Islet of Langerhans (tissue), 1 donor: Measurements from ENCODE around the gene MRPL41.
"Not testable (repeated sequence)": the region's sequence is repeated elsewhere in the genome, so short reads cannot be mapped to it uniquely, and the experiment has no call there.

Source experiments
- FAIRE-seq: peaks from one replicate; lab custom pipeline; 2011; peaks lifted over from hg19 to GRCh38; lab: Jason Lieb, UNC

The MRPL41 gene

GRCh38 chr9:137522746-137523455 is 28.8 kb upstream of the MRPL41 start:
- no peak for FAIRE-seq

GRCh38 chr9:137524161-137524980 is 27.3 kb upstream of the MRPL41 start:
- FAIRE-seq = no peak

- FAIRE-seq = no peak
These were observed 26.7 kb upstream of the MRPL41 start for GRCh38 chr9:137524981-137525317.

- no peak for FAIRE-seq
These were observed 21.3 kb upstream of the MRPL41 start for GRCh38 chr9:137530331-137530730.

- FAIRE-seq = no peak
These were observed 20.4 kb upstream of the MRPL41 start for GRCh38 chr9:137531099-137531765.

- FAIRE-seq = not testable (repeated sequence)
These were observed 18.7 kb upstream of the MRPL41 start for GRCh38 chr9:137532891-137533468.

GRCh38 chr9:137534256-137535119 is 17.2 kb upstream of the MRPL41 start:
- peak; percentile 90 for FAIRE-seq

- FAIRE-seq = no peak
These were observed 16.6 kb upstream of the MRPL41 start for GRCh38 chr9:137535120-137535428.

- FAIRE-seq = not testable (repeated sequence)
These were observed 15.0 kb upstream of the MRPL41 start for GRCh38 chr9:137536594-137537131.

- no peak for FAIRE-seq
These were observed 13.6 kb upstream of the MRPL41 start for GRCh38 chr9:137538058-137538457.

GRCh38 chr9:137540536-137540935 is 11.1 kb upstream of the MRPL41 start:
- FAIRE-seq = no peak

GRCh38 chr9:137542486-137542885 is 9.2 kb upstream of the MRPL41 start:
- no peak for FAIRE-seq

GRCh38 chr9:137543237-137543963 is 8.3 kb upstream of the MRPL41 start:
- no peak for FAIRE-seq

GRCh38 chr9:137544176-137544760 is 7.4 kb upstream of the MRPL41 start:
- no peak for FAIRE-seq

- no peak for FAIRE-seq
These were observed 6.6 kb upstream of the MRPL41 start for GRCh38 chr9:137545123-137545522.

- FAIRE-seq = no peak
These were observed 3.8 kb upstream of the MRPL41 start for GRCh38 chr9:137547687-137548543.

- FAIRE-seq = no peak
These were observed 1.5 kb upstream of the MRPL41 start, which contains the start of gene PNPLA7 for GRCh38 chr9:137550231-137550621. Gene PNPLA7, minus strand, starts transcription at chr9:137550402. Its CDS starts 205 bp downstream, at chr9:137550197.

- not testable (repeated sequence) for FAIRE-seq
These were observed 768 bp upstream of the MRPL41 start for GRCh38 chr9:137550958-137551263.

- FAIRE-seq = no peak
These were observed 516 bp downstream of the MRPL41 start for GRCh38 chr9:137552022-137552768.
